ENCODE data around the gene STOML1. TPM values are rescaled to one million over a fixed set of nuclear protein-coding genes. Genes with fewer than 3 reads are reported as not detected.

The STOML1 gene
- total RNA-seq, 1 experiment from 2014 or later, result 6.9 TPM

GRCh38 chr15:73957276-73957675, 34.8 kb downstream of the STOML1 start:
- CTCF ChIA-PET, result no interaction called here
- no peak for TF ChIP-seq SIN3A (IDR thresholded peaks at IDR 0.05; ENCODE audit: borderline replicate concordance, insufficient read depth, low read depth, low read length)
- no peak for TF ChIP-seq CTCF (IDR thresholded peaks at IDR 0.05)
- TF ChIP-seq, protein P1, sequence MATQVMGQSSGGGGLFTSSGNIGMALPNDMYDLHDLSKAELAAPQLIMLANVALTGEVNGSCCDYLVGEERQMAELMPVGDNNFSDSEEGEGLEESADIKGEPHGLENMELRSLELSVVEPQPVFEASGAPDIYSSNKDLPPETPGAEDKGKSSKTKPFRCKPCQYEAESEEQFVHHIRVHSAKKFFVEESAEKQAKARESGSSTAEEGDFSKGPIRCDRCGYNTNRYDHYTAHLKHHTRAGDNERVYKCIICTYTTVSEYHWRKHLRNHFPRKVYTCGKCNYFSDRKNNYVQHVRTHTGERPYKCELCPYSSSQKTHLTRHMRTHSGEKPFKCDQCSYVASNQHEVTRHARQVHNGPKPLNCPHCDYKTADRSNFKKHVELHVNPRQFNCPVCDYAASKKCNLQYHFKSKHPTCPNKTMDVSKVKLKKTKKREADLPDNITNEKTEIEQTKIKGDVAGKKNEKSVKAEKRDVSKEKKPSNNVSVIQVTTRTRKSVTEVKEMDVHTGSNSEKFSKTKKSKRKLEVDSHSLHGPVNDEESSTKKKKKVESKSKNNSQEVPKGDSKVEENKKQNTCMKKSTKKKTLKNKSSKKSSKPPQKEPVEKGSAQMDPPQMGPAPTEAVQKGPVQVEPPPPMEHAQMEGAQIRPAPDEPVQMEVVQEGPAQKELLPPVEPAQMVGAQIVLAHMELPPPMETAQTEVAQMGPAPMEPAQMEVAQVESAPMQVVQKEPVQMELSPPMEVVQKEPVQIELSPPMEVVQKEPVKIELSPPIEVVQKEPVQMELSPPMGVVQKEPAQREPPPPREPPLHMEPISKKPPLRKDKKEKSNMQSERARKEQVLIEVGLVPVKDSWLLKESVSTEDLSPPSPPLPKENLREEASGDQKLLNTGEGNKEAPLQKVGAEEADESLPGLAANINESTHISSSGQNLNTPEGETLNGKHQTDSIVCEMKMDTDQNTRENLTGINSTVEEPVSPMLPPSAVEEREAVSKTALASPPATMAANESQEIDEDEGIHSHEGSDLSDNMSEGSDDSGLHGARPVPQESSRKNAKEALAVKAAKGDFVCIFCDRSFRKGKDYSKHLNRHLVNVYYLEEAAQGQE (IDR thresholded peaks at IDR 0.05; ENCODE audit: insufficient read depth in 1 of 2, low read depth in 2 of 2, low read length in 1 of 2), result no peak
- TF ChIP-seq POLR2AphosphoS5 (IDR thresholded peaks at IDR 0.05; ENCODE audit: low read depth, low read length), result no peak
- no peak for TF ChIP-seq TCF7L2 (IDR thresholded peaks at IDR 0.05; ENCODE audit: low read depth, low read length)
- H3K36me3 ChIP-seq (ENCODE audit: control insufficient read depth, insufficient read depth, low read length), result no peaks in the 10 kb centered on the region
- no peaks in the 10 kb centered on the region for H3K4me1 ChIP-seq (ENCODE audit: control insufficient read depth, insufficient read depth, low read length)
- POLR2A ChIA-PET, result no interaction called here
- peak; percentile 12; the same call in 1 of the 2 replicates for ATAC-seq
- H3K9me3 ChIP-seq (ENCODE audit: control insufficient read depth, insufficient read depth, low read depth, low read length), result no peaks in the 10 kb centered on the region
- no peak overlapping the region for H3K27ac ChIP-seq (ENCODE audit: low read length)
- in situ Hi-C loops (cut with HindIII; ENCODE audit: low pct_unique_long_range_greater_than_20kb, low sequenced_read_pairs) (no loop called here), intact Hi-C loops (cut with micrococcal nuclease; ENCODE audit: unreplicated experiment) (no loop called here)
- H3K4me3 ChIP-seq (ENCODE audit: low read depth in 2 of 2, low read length in 2 of 2), result no peak overlapping the region
- DNase-seq (ENCODE audit: low read depth, low spot score), result no peak
- no peaks in the 10 kb centered on the region for H3K27me3 ChIP-seq (ENCODE audit: control insufficient read depth, insufficient read depth, low read length)
- no TSS peak for BruUV-seq (replicated peaks)

DNA sequence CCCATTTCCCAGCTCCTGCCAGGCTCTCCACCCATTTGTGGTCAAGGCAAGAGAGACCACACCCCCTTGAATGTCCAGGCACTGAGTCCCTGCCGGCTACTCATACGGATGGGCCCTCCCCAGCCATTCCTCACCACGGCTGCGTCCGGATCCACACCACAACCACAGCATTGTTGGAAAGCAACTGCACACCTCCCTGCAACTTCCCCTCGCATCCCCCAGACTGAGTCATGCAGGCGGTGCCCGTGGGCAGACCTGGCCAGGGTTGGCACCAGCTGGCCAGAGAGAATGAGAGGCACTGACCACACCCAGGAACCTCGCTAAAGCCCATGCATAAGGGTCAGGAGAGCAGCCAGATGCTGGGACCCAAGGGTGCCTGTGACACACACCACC, 35.4 kb downstream of the STOML1 start:
- no TSS peak for BruUV-seq (replicated peaks)
- in situ Hi-C loops (cut with HindIII; ENCODE audit: low pct_unique_long_range_greater_than_20kb, low sequenced_read_pairs), result no loop called here
- ChIA-PET POLR2A (no interaction called here), CTCF (no interaction called here)
- intact Hi-C loops (cut with micrococcal nuclease; ENCODE audit: unreplicated experiment), result no loop called here
- TF ChIP-seq CTCF (IDR thresholded peaks at IDR 0.05) (no peak), POLR2AphosphoS5 (IDR thresholded peaks at IDR 0.05; ENCODE audit: low read depth, low read length) (no peak)
- TF ChIP-seq, protein P1 (IDR thresholded peaks at IDR 0.05; ENCODE audit: insufficient read depth in 1 of 2, low read depth in 2 of 2, low read length in 1 of 2), result no peak
- no peaks in the 10 kb centered on the region for H3K36me3 ChIP-seq (ENCODE audit: control insufficient read depth, insufficient read depth, low read length)
- peak; percentile 74 for ATAC-seq
- no peak overlapping the region for H3K4me3 ChIP-seq (ENCODE audit: low read depth in 2 of 2, low read length in 2 of 2)
- H3K27ac ChIP-seq (ENCODE audit: low read length), result no peak overlapping the region
- no peaks in the 10 kb centered on the region for H3K27me3 ChIP-seq (ENCODE audit: control insufficient read depth, insufficient read depth, low read length)
- DNase-seq (ENCODE audit: low read depth, low spot score), result peak; percentile 77
- no peaks in the 10 kb centered on the region for H3K9me3 ChIP-seq (ENCODE audit: control insufficient read depth, insufficient read depth, low read depth, low read length)
- no peaks in the 10 kb centered on the region for H3K4me1 ChIP-seq (ENCODE audit: control insufficient read depth, insufficient read depth, low read length)

Measured in Panc1 (cell line).